Astrocyte (in vitro differentiated cells and primary cell): ENCODE data around the gene PACC1.

ENCODE experiments used
- EZH2 ChIP-seq: IDR thresholded peaks from 2 replicates; pipeline ENCODE4 v1.6.1; 2012; ENCODE audit warnings: mild to moderate bottlenecking, low read length, inconsistent platforms; ENCODE audit not compliant: insufficient read depth
- TF ChIP-seq, protein P1 (sequence below): IDR thresholded peaks from 2 replicates; pipeline ENCODE4 v1.5.1; 2011; ENCODE audit warnings: low read depth, mild to moderate bottlenecking, inconsistent platforms, low read length, moderate library complexity; ENCODE audit not compliant: insufficient read depth

DNA sequence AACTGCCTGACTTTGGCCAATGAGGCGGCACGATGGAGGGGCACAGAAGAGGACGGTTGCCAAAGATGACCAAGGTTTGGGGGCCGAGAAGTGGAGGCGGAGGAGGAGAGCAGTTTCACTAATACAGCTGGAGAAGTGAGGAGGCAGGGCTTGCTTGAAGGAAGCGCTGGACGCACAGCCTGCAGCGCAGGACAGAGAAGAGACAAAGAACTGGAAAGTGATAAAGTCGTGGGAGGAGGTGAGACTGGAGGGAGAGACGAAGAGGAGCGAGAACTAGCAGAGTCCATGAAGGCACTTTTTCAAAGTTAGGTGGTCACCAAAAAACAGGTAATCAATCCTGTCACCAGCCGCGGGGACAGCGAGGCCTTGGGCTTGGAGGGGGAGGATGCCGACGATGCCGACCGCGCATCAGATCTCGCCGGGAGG lies 771 bp downstream of the PACC1 start:
- TF ChIP-seq, protein P1, sequence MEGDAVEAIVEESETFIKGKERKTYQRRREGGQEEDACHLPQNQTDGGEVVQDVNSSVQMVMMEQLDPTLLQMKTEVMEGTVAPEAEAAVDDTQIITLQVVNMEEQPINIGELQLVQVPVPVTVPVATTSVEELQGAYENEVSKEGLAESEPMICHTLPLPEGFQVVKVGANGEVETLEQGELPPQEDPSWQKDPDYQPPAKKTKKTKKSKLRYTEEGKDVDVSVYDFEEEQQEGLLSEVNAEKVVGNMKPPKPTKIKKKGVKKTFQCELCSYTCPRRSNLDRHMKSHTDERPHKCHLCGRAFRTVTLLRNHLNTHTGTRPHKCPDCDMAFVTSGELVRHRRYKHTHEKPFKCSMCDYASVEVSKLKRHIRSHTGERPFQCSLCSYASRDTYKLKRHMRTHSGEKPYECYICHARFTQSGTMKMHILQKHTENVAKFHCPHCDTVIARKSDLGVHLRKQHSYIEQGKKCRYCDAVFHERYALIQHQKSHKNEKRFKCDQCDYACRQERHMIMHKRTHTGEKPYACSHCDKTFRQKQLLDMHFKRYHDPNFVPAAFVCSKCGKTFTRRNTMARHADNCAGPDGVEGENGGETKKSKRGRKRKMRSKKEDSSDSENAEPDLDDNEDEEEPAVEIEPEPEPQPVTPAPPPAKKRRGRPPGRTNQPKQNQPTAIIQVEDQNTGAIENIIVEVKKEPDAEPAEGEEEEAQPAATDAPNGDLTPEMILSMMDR: no peak
- no peak for TF ChIP-seq EZH2
